ENCODE measurements around the gene TMIE.
"Not testable (repeated sequence)": the region's sequence is repeated elsewhere in the genome, so short reads cannot be mapped to it uniquely, and the experiment has no call there.

TMIE gene

GRCh38 chr3:46695962-46696894 lies 5.0 kb upstream of the TMIE start:
- H3K4me3 ChIP-seq (ENCODE audit: low read length): no peak overlapping the region
- no peak for TF ChIP-seq CTCF (conservative IDR thresholded peaks at IDR 0.05; ENCODE audit: low read depth, low read length)
- DNase-seq (ENCODE audit: low read depth): no peak

- DNase-seq (ENCODE audit: low read depth): no peak
- H3K4me3 ChIP-seq (ENCODE audit: low read length): no peak overlapping the region
- no peak for TF ChIP-seq CTCF (conservative IDR thresholded peaks at IDR 0.05; ENCODE audit: low read depth, low read length)
Observed at GRCh38 chr3:46699676-46700523, 1.3 kb upstream of the TMIE start.

- TF ChIP-seq CTCF (conservative IDR thresholded peaks at IDR 0.05; ENCODE audit: low read depth, low read length): no peak
- peak overlapping the region; percentile 17 for H3K4me3 ChIP-seq (ENCODE audit: low read length)
- DNase-seq (ENCODE audit: low read depth): no peak
Observed at GRCh38 chr3:46700772-46701171, 420 bp upstream of the TMIE start.

- TF ChIP-seq CTCF (conservative IDR thresholded peaks at IDR 0.05; ENCODE audit: low read depth, low read length): no peak
- DNase-seq (ENCODE audit: low read depth): no peak
Observed at GRCh38 chr3:46702246-46703012, 1.2 kb downstream of the TMIE start.

GRCh38 chr3:46703013-46703520 lies 1.9 kb downstream of the TMIE start:
- no peak overlapping the region for H3K4me3 ChIP-seq (ENCODE audit: low read length)
- TF ChIP-seq CTCF (conservative IDR thresholded peaks at IDR 0.05; ENCODE audit: low read depth, low read length): no peak
- no peak for DNase-seq (ENCODE audit: low read depth)

More at GRCh38 chr3:46702246-46703012, 1.2 kb downstream of the TMIE start:
- H3K4me3 ChIP-seq (ENCODE audit: low read length): no peak overlapping the region

GRCh38 chr3:46704346-46704745 lies 3.2 kb downstream of the TMIE start:
- H3K4me3 ChIP-seq (ENCODE audit: low read length); DNase-seq (ENCODE audit: low read depth): not testable (repeated sequence)

All from retinal pigment epithelial cell (primary cell).